Naive B cell (primary cell): ENCODE data around the gene GTPBP10. TPM values are rescaled to one million over a fixed set of nuclear protein-coding genes. Genes with fewer than 3 reads are reported as not detected.

Experiments used
- ATAC-seq, 2 donors: fragments of 150-1000 bp; cut with Tn5 transposase; 2 replicates each; pipeline ENCODE4 v1.10.0; 2021; ENCODE audit warnings: low read depth in 2 of 2, mild to moderate bottlenecking in 2 of 2, moderate library complexity in 2 of 2
- DNase-seq: peaks from one replicate; pipeline ENCODE4 v3.0.0; 2022
- H3K27ac Mint-ChIP-seq, 6 donors: one replicate each; pipeline ENCODE4 v1.8.0; 2020 to 2022; ENCODE audit warnings: mild to moderate bottlenecking in 6 of 6, mixed read lengths in 6 of 6, moderate library complexity in 5 of 6, inconsistent platforms in 2 of 6
- H3K27me3 Mint-ChIP-seq, 3 donors: one replicate each; pipeline ENCODE4 v1.8.0; 2021 to 2022; ENCODE audit warnings: mixed read lengths in 3 of 3, mild to moderate bottlenecking in 1 of 3
- H3K36me3 Mint-ChIP-seq, 2 donors: one replicate each; pipeline ENCODE4 v1.8.0; 2020 to 2022; ENCODE audit warnings: mixed read lengths in 2 of 2, inconsistent platforms in 1 of 2, mild to moderate bottlenecking in 1 of 2
- H3K4me1 Mint-ChIP-seq, 3 donors: one replicate each; pipeline ENCODE4 v1.8.0; 2020 to 2022; ENCODE audit warnings: mixed read lengths in 3 of 3, inconsistent platforms in 1 of 3, mild to moderate bottlenecking in 1 of 3, moderate library complexity in 1 of 3
- H3K4me3 Mint-ChIP-seq, 8 donors: one replicate each; pipeline ENCODE4 v1.8.0; 2020 to 2022; ENCODE audit warnings: mild to moderate bottlenecking in 8 of 8, mixed read lengths in 8 of 8, moderate library complexity in 8 of 8, inconsistent platforms in 2 of 8
- H3K9me3 Mint-ChIP-seq, 7 donors: one replicate each; pipeline ENCODE4 v1.8.0; 2020 to 2022; ENCODE audit warnings: mixed read lengths in 7 of 7, mild to moderate bottlenecking in 5 of 7, inconsistent platforms in 2 of 7, moderate library complexity in 1 of 7
- polyA plus RNA-seq, 6 donors: library from polyadenylated mRNA; unstranded; fragments of 300-500 nt; fragmentation: Illumina TruSeq; gene quantifications; one replicate each; pipeline ENCODE4 v1.2.3, GENCODE V29; 2021; ENCODE audit warnings: low read depth in 6 of 6

GTPBP10 gene, protein sequence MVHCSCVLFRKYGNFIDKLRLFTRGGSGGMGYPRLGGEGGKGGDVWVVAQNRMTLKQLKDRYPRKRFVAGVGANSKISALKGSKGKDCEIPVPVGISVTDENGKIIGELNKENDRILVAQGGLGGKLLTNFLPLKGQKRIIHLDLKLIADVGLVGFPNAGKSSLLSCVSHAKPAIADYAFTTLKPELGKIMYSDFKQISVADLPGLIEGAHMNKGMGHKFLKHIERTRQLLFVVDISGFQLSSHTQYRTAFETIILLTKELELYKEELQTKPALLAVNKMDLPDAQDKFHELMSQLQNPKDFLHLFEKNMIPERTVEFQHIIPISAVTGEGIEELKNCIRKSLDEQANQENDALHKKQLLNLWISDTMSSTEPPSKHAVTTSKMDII
- 10 to 100 TPM; 33.2 to 53.2 (median 47.9) TPM for polyA plus RNA-seq

DNA sequence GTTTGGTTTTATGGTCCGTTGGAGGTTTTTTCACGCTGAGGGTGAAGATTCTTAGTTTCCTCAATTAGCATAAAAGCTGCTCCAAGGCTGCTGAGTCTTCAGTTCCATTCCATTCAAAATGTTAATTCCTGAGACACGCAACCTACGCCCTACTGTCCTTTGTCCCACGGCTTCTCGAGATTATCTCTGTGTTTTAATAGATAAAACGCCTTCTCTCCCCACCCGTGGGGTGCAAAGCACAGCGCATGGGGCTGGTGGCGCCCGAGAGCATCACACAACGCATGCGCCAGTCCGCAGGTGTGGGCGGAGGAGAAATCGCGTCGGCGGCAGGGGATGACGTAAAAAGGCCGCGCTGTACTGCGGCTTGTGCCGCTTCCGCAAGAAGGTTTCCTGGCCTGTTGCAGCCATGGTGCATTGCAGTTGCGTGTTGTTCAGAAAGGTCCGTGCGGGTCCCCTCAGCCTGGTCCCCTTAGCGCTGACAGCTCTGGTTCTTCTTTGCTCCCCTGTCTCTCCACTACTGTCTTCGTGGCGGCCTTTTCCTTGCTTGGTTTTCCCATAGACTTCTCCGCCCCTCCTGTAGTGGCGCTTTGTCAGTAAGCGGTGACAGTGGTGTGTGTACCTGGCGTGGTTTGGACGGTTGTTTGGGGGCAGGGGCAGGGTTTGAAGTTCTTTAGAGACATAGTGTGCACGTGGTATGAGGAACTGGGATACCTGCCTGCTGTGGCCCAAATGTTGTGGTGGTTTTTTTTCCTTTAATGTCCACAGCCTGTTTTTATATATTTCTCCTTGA, at the start of gene GTPBP10:
GTPBP10 (plus strand) TSS at position 381 of the 790 bp plus-strand sequence; CDS start at position 407, 26 bp downstream.
- H3K36me3 Mint-ChIP-seq: no peaks in the 10 kb centered on the region
- H3K4me3 Mint-ChIP-seq: peak within 1 kb of the TSS; percentile 86 to 99 (median 98)
- ATAC-seq: peak; percentile 86 to 87
- H3K4me1 Mint-ChIP-seq: peaks cover 29 to 47% (median 44%) of the 10 kb centered on the region in 3 donors
- H3K27ac Mint-ChIP-seq: peak within 1 kb of the TSS; percentile 97 to 100 (median 99)
- no peaks in the 10 kb centered on the region for H3K9me3 Mint-ChIP-seq
- DNase-seq: peak; percentile 93
- H3K27me3 Mint-ChIP-seq: no peaks in the 10 kb centered on the region

- Mint-ChIP-seq H3K36me3 (peaks cover 0 to under 1% of the 10 kb centered on the region in 2 donors), H3K4me3 (no peak overlapping the region), H3K27me3 (peaks cover 0 to 20% (median 10%) of the 10 kb centered on the region in 3 donors), H3K4me1 (no peaks in the 10 kb centered on the region), H3K27ac (no peak overlapping the region), H3K9me3 (peaks cover 0 to 3% (median 1%) of the 10 kb centered on the region in 7 donors)
- DNase-seq (no peak), ATAC-seq (peak in 1 of 2 donors; percentile 46)
Observed at GRCh38 chr7:90298145-90299038, 48.1 kb upstream of the GTPBP10 start.

DNA sequence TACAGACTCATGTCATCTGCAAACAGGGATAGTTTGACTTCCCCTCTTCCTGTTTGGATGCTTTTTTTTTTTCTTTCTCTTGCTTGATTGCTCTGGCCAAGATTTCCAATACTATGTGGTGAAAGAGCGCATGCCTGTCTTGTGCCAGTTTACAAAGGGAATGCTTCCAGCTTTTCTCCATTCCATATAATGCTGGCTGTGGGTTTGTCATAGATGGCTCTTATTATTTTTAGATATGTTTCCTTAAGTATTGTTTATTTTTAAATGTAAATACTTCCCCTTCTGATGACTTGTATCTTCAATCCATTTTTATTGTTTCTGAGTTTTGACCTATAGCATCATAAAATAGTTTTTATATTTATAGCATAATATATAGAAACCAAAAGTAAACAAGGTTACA, 43.3 kb upstream of the GTPBP10 start:
- H3K27me3 Mint-ChIP-seq: peaks cover 0 to 13% (median 4%) of the 10 kb centered on the region in 3 donors
- no peak overlapping the region for H3K27ac Mint-ChIP-seq
- H3K4me3 Mint-ChIP-seq: no peak overlapping the region
- no peaks in the 10 kb centered on the region for H3K4me1 Mint-ChIP-seq
- DNase-seq (no peak), ATAC-seq (no peak)
- no peaks in the 10 kb centered on the region for H3K9me3 Mint-ChIP-seq
- no peaks in the 10 kb centered on the region for H3K36me3 Mint-ChIP-seq

DNA sequence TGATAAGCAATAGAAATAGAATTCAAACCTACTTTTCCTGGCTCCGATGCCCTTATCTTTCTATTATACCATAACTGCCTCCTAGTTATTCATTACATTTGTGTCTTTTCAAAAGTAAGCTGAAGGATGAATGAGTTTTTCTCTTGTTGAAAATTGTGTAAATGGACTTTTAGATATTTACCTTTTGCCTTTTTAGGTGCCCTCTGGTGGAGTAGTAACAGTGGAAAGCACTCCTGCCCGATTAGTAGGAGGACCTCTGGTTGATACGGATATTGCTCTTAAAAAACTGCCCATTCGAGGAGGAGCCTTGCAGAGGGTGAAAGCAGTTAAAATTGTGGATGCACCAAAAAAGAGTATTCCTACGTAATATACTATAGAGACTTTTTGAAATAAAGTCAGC, 36.6 kb upstream of the GTPBP10 start:
- Mint-ChIP-seq H3K27ac (no peak overlapping the region), H3K9me3 (no peaks in the 10 kb centered on the region), H3K4me3 (no peak overlapping the region), H3K4me1 (no peaks in the 10 kb centered on the region), H3K36me3 (no peaks in the 10 kb centered on the region), H3K27me3 (peaks cover 10 to 18% (median 18%) of the 10 kb centered on the region in 3 donors)
- ATAC-seq: no peak
- no peak for DNase-seq

DNA sequence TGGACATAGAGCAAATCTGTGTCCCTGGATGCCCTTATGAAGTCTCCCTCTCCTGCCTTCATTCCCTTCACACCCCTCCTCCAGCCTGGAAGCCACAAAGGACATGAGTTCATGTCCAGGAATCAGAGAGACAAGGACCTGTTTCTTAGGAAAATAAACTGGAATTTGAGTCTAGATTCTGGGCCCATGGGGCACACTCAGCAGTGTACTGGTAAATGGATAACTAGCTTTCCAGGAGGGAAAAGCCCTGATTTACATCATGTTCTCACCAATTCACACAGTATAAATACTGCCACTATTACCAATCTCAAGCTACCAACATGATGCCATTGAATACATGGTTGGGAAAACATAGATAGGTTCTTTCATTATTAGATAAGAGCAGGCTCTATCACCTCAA, 35.3 kb upstream of the GTPBP10 start:
- no peak overlapping the region for H3K4me3 Mint-ChIP-seq
- DNase-seq (no peak), ATAC-seq (no peak)
- no peaks in the 10 kb centered on the region for H3K36me3 Mint-ChIP-seq
- no peaks in the 10 kb centered on the region for H3K4me1 Mint-ChIP-seq
- H3K27ac Mint-ChIP-seq: no peak overlapping the region
- peaks cover 16 to 29% (median 18%) of the 10 kb centered on the region in 3 donors for H3K27me3 Mint-ChIP-seq
- peaks cover 0 to 5% (median 0%) of the 10 kb centered on the region in 7 donors for H3K9me3 Mint-ChIP-seq

DNA sequence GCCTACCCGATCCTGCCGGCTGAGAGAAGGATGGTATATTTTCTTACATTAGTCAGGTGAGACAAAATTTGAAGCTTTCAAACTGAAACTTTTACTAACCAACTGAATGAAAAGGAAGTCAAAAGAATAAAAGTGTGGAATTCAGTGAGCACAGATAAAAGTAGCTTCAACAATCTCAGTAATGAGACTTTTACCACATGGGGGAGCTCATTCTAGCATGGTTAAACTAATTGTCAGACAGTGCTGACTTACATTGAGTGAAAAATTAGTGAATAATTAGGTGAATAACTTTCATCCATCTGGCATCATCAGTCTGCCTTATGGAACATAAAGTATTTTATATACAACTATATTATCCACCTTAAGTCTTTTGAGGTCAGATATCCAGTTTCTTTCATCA, 33.8 kb upstream of the GTPBP10 start:
- no peak for DNase-seq

DNA sequence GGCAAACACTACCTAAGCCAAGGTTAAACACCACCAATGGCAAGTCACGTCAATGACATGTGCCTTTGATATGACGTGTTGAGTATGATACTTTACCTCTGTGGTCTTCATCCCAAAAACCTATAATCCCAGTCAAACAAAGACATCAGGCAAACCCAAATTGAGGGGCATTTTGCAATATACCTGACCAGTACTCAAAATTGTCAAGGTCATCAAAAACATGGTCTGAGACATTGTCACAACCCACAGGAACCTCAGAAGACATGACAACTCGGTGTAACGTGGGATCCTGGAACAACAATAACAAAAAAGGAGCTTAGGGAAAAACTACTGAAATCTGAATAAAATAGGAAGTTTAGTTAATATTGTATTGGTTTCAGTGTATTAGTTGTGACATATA, 32.6 kb upstream of the GTPBP10 start:
- H3K27ac Mint-ChIP-seq: no peak overlapping the region
- no peak for ATAC-seq
- H3K4me3 Mint-ChIP-seq: no peak overlapping the region
- no peaks in the 10 kb centered on the region for H3K36me3 Mint-ChIP-seq
- peaks cover 27 to 38% (median 27%) of the 10 kb centered on the region in 3 donors for H3K27me3 Mint-ChIP-seq
- no peaks in the 10 kb centered on the region for H3K4me1 Mint-ChIP-seq
- no peak for DNase-seq
- H3K9me3 Mint-ChIP-seq: peaks cover 0 to 5% (median 0%) of the 10 kb centered on the region in 7 donors

More for the DNA sequence above, 33.8 kb upstream of the GTPBP10 start:
- H3K4me3 Mint-ChIP-seq: no peak overlapping the region
- H3K27me3 Mint-ChIP-seq: peaks cover 20 to 32% (median 26%) of the 10 kb centered on the region in 3 donors
- no peaks in the 10 kb centered on the region for H3K4me1 Mint-ChIP-seq
- peak overlapping the region in 1 of 6 donors; percentile 10 for H3K27ac Mint-ChIP-seq
- no peak for ATAC-seq
- no peaks in the 10 kb centered on the region for H3K36me3 Mint-ChIP-seq
- H3K9me3 Mint-ChIP-seq: peaks cover 0 to 5% (median 0%) of the 10 kb centered on the region in 7 donors

GRCh38 chr7:90320014-90320413, 26.5 kb upstream of the GTPBP10 start:
- Mint-ChIP-seq H3K9me3 (peaks cover 0 to 5% (median 0%) of the 10 kb centered on the region in 7 donors), H3K27me3 (peaks cover 54 to 67% (median 60%) of the 10 kb centered on the region in 3 donors), H3K27ac (no peak overlapping the region), H3K36me3 (peaks cover 0 to 11% of the 10 kb centered on the region in 2 donors), H3K4me3 (peak overlapping the region in 1 of 8 donors; percentile 58), H3K4me1 (peaks cover 0 to 11% (median 10%) of the 10 kb centered on the region in 3 donors)
- DNase-seq: no peak
- ATAC-seq: no peak

- Mint-ChIP-seq H3K36me3 (peaks cover 0 to 11% of the 10 kb centered on the region in 2 donors), H3K9me3 (peaks cover 0 to 1% (median 0%) of the 10 kb centered on the region in 7 donors), H3K4me3 (peak overlapping the region in 3 of 8 donors; percentile 9 to 58 (median 56)), H3K27me3 (peaks cover 54 to 64% (median 59%) of the 10 kb centered on the region in 3 donors), H3K4me1 (peaks cover 0 to 11% (median 10%) of the 10 kb centered on the region in 3 donors), H3K27ac (no peak overlapping the region)
- DNase-seq (no peak), ATAC-seq (no peak)
Observed at GRCh38 chr7:90320418-90320800, 26.1 kb upstream of the GTPBP10 start.

DNA sequence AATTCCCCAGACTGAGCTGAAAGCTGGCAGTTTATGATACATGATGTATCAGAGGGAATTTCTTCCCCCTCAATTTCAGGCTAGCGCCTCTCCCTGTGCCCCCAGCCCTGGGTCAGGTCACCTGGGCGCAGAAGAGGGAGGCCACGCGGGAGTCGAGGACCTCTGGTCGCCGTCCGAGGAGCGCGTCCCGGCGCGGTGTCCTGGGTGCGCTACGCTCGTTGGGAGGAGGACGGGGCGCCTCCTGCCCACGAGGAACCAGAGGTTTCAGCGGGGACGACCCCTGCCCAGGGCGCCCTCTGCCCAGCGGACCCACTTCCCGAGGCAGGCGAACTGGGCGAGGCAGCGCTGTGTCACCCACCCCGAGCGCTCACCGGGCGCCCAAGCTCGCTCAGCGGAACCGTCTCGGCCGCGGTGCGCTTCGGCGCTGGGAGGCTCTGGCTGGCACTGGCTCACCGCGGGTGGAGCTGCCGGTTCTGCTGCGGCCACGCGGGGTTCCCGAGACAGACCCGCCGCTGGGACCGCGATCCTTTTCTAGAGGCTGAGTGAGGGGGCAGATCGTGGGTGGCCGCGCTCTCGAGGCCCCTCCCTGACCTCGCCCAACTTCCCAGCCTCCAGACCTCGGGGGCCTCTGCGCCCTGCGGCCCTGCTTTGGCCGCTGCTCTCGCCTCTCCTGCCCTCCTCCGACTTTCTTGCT, 25.6 kb upstream of the GTPBP10 start, which contains the start of gene FAM237B:
FAM237B (minus strand) TSS at position 504 of the 694 bp plus-strand sequence. CDS start 1,556 bp downstream, outside the sequence.
- H3K36me3 Mint-ChIP-seq: peaks cover 0 to 11% of the 10 kb centered on the region in 2 donors
- H3K27me3 Mint-ChIP-seq: peaks cover 54 to 61% (median 60%) of the 10 kb centered on the region in 3 donors
- peak within 1 kb of the TSS in 1 of 6 donors; percentile 71 for H3K27ac Mint-ChIP-seq
- no peak for DNase-seq
- ATAC-seq: peak; percentile 25 to 40
- H3K9me3 Mint-ChIP-seq: no peaks in the 10 kb centered on the region
- peaks cover 0 to 11% (median 10%) of the 10 kb centered on the region in 3 donors for H3K4me1 Mint-ChIP-seq
- H3K4me3 Mint-ChIP-seq: peak within 1 kb of the TSS in 5 of 8 donors; percentile 9 to 77 (median 63)

- Mint-ChIP-seq H3K4me1 (peaks cover 0 to 11% (median 10%) of the 10 kb centered on the region in 3 donors), H3K27ac (no peak overlapping the region), H3K4me3 (no peak overlapping the region), H3K27me3 (peaks cover 48 to 54% (median 51%) of the 10 kb centered on the region in 3 donors), H3K36me3 (peaks cover 0 to 11% of the 10 kb centered on the region in 2 donors), H3K9me3 (no peaks in the 10 kb centered on the region)
- no peak for DNase-seq
- no peak for ATAC-seq
Observed at GRCh38 chr7:90322837-90323236, 23.7 kb upstream of the GTPBP10 start.

DNA sequence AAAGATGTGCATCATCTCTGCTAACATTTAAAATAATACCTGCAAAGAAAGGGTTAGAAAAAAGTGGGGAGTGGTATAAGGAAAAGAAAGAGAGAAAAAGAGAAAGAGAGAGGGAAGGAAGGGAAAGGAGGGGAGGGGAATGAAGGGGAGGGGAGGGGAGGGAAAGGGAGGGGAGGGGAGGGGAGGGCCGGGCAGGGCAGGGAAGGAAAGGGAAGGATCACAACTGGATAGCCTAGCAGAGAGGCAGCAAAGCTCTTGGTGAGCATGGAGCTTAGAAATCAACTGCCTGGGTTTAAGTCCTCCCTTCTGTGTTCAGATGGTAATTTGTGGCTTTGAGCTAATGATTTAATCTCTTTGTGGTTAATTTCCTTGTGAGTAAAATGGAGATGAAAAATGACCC, 20.0 kb upstream of the GTPBP10 start:
- Mint-ChIP-seq H3K36me3 (peaks cover 0 to 5% of the 10 kb centered on the region in 2 donors), H3K4me3 (no peak overlapping the region), H3K27me3 (peaks cover 23 to 34% (median 30%) of the 10 kb centered on the region in 3 donors), H3K4me1 (peaks cover 0 to 3% (median under 1%) of the 10 kb centered on the region in 3 donors), H3K27ac (no peak overlapping the region), H3K9me3 (no peaks in the 10 kb centered on the region)
- ATAC-seq (no peak), DNase-seq (no peak)
